ENCODE measurements around the gene ATG7.

ATG7 gene

DNA sequence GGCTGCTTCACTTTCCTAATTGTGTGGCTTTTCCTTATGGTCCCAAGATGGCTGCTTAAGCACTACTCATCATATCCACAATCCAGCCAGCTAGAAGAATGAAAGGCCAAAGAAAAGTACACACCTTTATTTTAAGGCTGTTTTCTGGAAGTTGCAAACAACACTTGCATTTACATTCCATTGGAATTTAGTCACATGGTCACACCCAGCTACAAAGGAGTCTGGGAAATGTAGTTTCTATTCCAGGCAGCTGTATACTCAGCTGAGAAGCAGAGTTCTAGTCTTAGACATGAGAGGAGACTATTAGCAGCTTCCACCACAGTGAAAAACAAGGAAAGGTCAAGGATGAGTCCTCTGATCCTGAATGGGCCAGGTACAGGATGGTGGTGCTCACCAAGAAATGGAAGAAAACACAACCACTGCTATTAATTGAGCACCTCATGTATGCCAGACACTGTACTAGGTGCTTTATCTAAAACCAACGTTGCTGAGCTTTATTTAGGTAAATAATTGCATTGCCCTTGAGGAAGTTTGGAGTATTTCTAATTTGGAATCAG lies 28.0 kb upstream of the ATG7 start:
- no peak for DNase-seq (ENCODE audit: low read depth)
- no peak for TF ChIP-seq CTCF (conservative IDR thresholded peaks at IDR 0.05; ENCODE audit: low read depth, low read length)
- no peak overlapping the region for H3K4me3 ChIP-seq (ENCODE audit: low read length)

- TF ChIP-seq CTCF (conservative IDR thresholded peaks at IDR 0.05; ENCODE audit: low read depth, low read length), result no peak
- DNase-seq (ENCODE audit: low read depth), result no peak
- no peak overlapping the region for H3K4me3 ChIP-seq (ENCODE audit: low read length)
These were observed 26.9 kb upstream of the ATG7 start for GRCh38 chr3:11245276-11245675.

GRCh38 chr3:11245827-11246662 lies 26.2 kb upstream of the ATG7 start:
- H3K4me3 ChIP-seq (ENCODE audit: low read length), result no peak overlapping the region
- DNase-seq (ENCODE audit: low read depth), result no peak
- no peak for TF ChIP-seq CTCF (conservative IDR thresholded peaks at IDR 0.05; ENCODE audit: low read depth, low read length)

GRCh38 chr3:11246663-11246970 lies 25.6 kb upstream of the ATG7 start:
- DNase-seq (ENCODE audit: low read depth), result no peak
- H3K4me3 ChIP-seq (ENCODE audit: low read length), result no peak overlapping the region
- TF ChIP-seq CTCF (conservative IDR thresholded peaks at IDR 0.05; ENCODE audit: low read depth, low read length), result no peak

- H3K4me3 ChIP-seq (ENCODE audit: low read length), result no peak overlapping the region
- no peak for DNase-seq (ENCODE audit: low read depth)
- TF ChIP-seq CTCF (conservative IDR thresholded peaks at IDR 0.05; ENCODE audit: low read depth, low read length), result no peak
These were observed 24.8 kb upstream of the ATG7 start for GRCh38 chr3:11247362-11247761.

DNA sequence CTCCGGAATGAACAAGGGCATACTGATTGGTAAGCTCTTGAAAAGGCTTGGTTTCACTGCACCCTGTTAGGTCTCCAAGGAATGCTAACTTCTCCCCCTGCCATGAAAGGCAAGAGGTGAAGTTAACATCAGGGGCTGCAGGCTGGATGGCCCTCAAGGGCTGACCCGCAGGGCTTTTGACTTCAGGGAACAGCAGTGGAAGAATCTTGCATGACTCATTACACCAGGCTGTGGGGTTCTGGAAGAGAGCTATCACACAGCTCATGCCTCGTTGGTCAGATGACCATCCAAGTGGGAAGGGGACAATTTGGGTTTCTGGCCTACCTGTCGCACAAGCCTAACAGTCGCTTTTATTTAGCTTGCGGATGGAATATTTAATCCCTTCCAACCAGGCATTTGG lies 23.6 kb upstream of the ATG7 start:
- H3K4me3 ChIP-seq (ENCODE audit: low read length), result no peak overlapping the region
- no peak for TF ChIP-seq CTCF (conservative IDR thresholded peaks at IDR 0.05; ENCODE audit: low read depth, low read length)
- DNase-seq (ENCODE audit: low read depth), result no peak
